T47D (cell line): Measurements from ENCODE around the gene SEMA5A.

Source experiments
- DNase-seq, 2 experiments: peaks; one replicate each; pipeline versions ENCODE4 v3.0.0 to v3.0.0-alpha.2; 2011 to 2012; ENCODE audit warnings: low read depth in 1 of 2, low spot score in 1 of 2
- JUND ChIP-seq: IDR thresholded peaks from 2 replicates; pipeline ENCODE4 v1.6.1; 2012; ENCODE audit warnings: low read depth
- in situ Hi-C: cut with HindIII; loops from 2 replicates; pipeline ENCODE4 v1.10.0; 2016; ENCODE audit warnings: low sequenced_read_pairs, low pct_unique_long_range_greater_than_20kb

SEMA5A gene

DNA sequence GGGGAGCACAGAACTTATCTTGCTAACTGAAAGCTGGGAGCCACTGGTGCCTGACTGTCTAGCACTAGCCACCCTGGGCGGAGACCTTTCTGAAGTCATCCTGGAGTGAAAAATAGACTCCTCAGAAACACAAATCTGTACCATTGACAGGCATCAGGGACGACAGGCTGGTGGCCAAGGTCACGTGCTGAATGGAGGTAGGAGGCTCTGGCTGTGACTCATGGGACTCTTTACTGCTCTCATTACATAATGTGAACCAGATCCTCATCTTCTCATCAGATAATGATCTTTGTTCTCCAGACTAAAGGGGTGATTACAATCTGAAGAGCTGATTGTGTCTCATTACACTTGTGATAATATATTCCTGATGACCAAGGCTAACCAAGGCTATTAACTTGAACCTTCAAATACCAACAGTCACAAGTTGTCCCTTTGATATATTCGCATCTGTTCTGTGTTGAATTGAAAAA, 91.8 kb downstream of the SEMA5A start:
- no peak for DNase-seq
- in situ Hi-C loops: no loop called here
- TF ChIP-seq JUND: no peak

DNA sequence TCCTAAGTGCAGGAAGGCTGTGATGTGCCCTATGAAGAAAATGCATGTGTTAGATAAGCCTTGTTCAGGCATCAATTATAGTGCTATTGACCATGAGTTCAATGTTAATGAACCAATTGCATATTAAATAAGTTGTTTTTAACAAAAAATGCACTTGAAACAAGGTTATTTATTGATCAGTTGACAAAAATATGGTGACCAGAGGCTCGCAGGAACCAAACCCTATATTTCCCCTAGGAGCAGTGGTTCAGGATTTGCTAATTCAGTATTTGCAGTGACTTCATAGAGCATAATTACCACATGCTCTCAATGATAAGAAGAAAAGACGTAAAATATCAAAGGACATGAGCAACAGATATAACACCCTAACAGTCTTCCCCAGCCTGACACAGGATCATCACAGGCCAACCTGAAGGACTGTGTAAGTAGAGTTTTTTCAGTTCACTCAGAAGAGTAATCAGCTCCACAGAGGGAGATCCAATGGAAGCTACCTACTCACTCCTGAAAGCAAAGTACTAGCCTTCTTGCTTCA, 92.3 kb downstream of the SEMA5A start:
- in situ Hi-C loops: no loop called here
- DNase-seq: no peak
- no peak for TF ChIP-seq JUND

DNA sequence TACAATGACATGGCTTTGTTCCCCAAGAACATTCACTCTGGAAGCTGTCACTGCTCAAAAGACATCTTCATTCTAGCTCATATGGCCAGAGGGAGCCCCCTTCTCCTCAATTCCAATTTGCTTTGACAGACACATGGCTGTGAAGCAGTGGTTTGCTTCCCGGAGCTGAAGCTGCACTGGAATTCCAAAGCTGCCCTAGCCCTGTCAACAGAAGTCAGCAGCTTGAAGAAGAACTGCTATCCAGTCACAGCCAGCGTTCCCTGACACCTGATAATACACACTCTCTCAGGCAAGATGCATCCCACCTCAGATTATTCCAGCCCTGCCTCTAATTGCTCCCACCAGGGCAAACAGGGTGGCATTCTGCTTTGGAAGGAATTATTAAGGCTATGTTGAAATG, 93.7 kb downstream of the SEMA5A start:
- TF ChIP-seq JUND: no peak

DNA sequence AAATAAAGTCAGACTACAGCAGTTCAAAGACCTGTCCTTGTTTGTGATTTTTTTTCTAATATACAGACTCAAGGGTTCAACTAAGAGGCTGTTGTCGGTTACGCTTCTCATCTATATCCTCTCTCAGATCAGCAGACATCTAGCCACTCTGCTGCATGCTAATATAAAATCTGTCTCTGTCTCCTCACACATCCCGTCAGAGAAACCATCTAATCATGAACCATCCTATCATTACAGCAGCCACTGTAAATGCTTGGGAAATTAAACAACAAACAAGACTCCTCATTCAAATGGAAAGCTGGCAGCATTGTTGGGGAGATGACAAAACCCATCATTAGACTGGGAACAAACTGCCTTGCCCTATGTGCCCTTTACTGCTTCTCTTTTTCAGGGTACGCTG, 94.8 kb downstream of the SEMA5A start:
- in situ Hi-C loops: no loop called here
- TF ChIP-seq JUND: no peak
- DNase-seq: no peak

More for the DNA sequence above, 93.7 kb downstream of the SEMA5A start:
- no peak for DNase-seq
- in situ Hi-C loops: no loop called here

DNA sequence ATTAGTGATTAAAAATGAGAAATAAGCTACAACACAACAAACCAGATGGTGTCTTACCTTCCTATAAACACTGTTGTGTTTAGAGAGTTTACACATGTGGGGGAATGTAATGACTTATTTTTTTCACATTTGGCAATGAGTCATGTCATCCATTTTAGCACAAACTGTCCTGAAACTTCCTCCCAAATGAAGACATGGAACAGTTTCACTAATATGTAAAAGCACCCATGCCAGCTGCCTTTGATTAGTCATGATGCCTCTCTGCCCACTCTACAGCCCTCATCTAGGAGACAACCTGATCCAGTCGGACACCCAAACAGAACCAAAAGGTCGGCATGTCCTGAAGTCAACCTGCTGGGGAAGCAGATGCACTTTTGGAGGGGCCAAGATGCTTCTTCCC, 98.2 kb downstream of the SEMA5A start:
- in situ Hi-C loops: no loop called here
- no peak for TF ChIP-seq JUND
- DNase-seq: no peak

DNA sequence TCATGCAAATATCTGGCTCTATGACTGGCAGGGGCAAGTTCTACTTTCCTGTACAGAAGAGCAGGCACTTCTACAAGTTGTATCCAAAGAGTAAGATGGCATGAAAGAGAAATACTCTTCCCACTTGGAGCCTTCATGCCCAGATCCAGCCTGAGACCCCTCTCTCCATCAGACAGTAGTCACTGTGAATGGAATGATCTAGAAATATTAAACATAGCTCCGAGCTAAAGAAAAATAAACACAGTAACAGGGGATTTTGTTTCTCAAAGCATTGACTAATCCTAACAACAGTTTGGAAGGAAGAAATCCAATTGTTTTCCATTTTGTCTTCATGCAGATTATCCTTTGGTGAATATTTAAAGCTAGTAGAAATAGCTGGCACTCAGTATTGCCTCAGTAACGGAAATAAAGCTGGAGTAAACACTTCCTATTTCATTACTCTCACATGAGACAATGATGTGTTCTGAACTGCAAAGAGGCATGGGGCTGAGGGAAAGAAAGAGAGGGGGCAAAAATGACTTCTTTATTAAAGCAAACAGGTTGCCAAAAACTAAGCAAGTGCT, 100.0 kb downstream of the SEMA5A start:
- no peak for DNase-seq
- no peak for TF ChIP-seq JUND
- in situ Hi-C loops: no loop called here

DNA sequence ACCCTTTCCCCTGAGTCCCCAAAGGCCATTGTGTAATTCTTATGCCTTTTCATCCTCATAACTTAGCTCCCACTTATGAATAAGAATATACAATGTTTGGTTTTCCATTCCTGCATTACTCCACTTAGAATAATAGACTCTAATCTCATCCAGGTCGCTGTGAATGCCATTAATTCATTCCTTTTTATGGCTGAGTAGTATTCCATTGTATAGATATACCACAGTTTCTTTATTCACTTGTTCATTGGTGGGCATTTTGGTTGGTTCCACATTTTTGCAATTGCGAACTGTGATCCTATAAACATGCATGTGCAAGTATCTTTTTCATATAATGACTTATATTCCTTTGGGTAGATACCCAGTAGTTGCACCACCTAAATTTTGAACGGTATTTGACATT, 101.5 kb downstream of the SEMA5A start:
- in situ Hi-C loops: no loop called here
- DNase-seq: no peak
- TF ChIP-seq JUND: no peak

DNA sequence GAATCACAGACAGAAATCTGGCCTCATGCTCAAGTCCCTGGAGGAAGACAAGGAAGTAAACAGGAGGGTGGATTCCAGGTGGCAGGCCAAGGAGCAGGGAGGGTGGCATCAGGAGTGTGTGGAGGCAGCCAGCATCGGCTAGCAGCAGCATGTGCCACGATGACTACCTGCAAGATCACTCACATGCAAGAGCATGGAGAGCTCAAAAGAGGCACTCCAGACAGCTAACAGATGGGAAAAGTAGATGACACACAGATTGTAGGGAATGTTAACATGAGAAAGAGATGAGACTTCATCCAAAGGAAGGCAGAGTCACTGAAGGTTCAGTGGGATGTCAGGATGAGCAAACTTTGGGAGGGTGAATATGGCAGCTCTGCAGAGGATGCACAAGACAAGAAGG, 104.3 kb downstream of the SEMA5A start:
- DNase-seq: no peak
- no peak for TF ChIP-seq JUND
- in situ Hi-C loops: no loop called here

DNA sequence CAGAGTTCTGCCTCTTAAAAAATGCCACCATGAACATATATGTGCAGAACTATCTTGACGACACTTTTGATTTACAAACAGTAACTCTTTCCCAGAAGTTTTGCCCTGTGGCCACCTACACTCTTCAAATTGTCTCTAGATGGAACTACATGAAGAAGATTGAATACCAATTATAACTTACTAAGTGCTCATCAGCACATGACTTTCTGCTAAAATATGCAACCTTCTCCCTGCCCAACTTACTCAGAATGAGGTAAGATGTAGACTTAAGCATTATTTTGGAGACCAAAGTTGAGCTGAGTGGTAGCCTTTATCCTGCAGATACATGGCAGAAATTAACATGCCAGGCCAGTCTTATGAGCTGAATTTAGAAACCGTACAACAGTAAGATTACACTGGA, 105.4 kb downstream of the SEMA5A start:
- no peak for TF ChIP-seq JUND
- in situ Hi-C loops: no loop called here
- DNase-seq: no peak

DNA sequence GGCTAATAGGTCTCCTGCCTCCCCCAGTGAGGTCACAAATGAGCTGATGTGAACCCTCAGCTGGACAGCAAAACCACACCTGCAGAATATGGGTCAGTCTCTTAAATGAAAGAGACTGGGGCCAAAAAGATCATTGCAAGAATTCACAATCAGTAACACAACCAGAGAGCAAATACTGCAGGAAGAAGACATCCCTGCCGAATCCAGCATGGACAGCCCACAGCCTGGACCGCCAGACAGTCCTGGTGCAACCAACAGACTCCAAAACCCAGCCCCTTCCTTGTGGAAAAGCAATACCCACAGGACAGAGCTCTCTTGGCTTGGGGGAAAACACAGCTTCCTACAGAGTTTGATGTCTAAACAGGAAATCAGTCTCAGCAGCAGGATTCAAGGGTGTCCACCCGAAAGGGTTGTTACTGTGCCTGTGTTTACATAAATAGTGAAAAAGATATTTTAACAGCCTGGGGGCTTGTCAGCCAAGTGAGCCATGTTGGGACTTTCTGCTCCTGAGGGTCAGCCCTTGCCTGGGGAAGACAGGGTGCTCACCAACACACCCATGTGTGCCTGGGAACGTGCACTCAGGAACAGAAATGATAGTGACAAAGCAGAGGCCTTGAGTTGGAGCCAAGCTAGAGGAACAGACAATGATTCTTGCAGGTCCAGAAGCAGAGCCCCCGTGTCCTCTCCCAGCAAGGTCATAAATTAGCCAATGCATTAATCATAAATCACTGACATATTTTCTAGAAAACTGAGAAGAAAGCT, 106.2 kb downstream of the SEMA5A start:
- DNase-seq: no peak
- in situ Hi-C loops: no loop called here

DNA sequence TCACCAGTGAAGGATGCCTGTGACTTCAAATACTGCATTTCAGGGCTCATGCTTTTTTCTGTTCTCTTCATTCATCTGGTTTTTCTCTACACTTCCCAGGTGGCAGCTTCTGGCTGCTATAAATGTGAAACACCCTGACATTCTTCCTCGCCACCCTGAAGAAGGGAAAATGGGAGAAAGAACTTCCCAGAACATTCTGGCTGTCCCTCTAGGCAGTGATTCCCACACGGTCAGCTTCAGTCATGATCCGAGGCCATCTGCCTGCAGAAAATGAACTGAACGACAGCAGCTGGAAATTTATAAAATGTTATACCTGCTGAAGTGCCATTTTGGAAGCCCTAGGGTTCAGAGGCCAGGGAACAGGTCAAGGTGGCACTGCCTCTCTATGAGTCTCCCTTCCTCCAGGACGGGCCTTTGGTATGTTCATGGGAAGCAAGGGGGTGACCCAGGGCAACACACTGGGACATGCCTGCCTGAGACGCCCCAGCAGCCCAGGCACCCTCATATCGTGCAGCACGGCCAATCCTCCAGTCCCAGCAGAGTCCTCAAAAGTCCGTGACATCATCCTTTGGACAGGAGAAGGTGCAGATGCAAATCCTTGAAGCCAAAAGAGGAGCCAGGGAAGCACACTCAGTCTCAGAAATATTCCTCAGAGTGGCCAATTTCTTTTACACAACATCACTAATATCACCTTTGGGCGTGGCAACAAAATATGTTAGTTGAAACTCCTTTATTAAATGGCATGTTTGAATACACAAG, 107.1 kb downstream of the SEMA5A start:
- in situ Hi-C loops: no loop called here
- no peak for DNase-seq
- no peak for TF ChIP-seq JUND

More for the DNA sequence above, 106.2 kb downstream of the SEMA5A start:
- no peak for TF ChIP-seq JUND

DNA sequence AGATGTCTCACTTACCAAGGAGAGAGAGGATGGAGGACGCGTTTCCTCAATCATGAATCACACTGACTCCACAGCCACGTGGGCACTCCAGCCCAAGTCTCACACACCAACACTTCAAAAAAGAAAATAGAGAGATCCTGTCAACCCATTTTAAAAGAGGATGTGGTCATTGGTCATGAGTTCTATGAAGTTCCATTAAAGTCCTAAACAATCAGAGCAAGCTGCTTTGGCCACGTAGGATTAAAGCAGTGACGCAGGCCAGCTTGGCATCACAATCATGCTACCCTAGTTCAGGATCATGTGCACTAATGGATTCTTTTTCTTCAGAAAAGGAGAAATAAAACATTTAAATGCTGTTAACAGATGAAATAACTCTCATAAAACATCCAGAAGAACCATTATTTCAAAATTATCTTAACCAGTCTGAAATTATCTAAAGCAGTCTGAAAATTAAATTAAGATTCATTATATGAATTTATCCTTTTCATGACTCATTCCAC, 108.1 kb downstream of the SEMA5A start:
- in situ Hi-C loops: no loop called here
- TF ChIP-seq JUND: no peak
- no peak for DNase-seq
